HUES6 (cell line): ENCODE measurements around the gene TNS3.
"Not testable (repeated sequence)": the region's sequence is repeated elsewhere in the genome, so short reads cannot be mapped to it uniquely, and the experiment has no call there.

Experiments
- H3K27ac ChIP-seq: 2 replicates; pipeline ENCODE4 v1.7.0; 2013; ENCODE audit warnings: low read depth, mild to moderate bottlenecking, low read length, inconsistent platforms
- H3K27me3 ChIP-seq: 2 replicates; pipeline ENCODE4 v1.6.1; 2013; ENCODE audit warnings: low read length; ENCODE audit not compliant: control insufficient read depth, insufficient read depth
- H3K36me3 ChIP-seq: 2 replicates; pipeline ENCODE4 v1.6.1; 2013; ENCODE audit warnings: low read length; ENCODE audit not compliant: control insufficient read depth, insufficient read depth
- H3K4me1 ChIP-seq: 2 replicates; pipeline ENCODE4 v1.6.1; 2013; ENCODE audit warnings: low read length; ENCODE audit not compliant: control insufficient read depth, insufficient read depth
- H3K4me3 ChIP-seq: 2 replicates; pipeline ENCODE4 v1.5.1; 2013; ENCODE audit warnings: low read depth, low read length
- H3K9ac ChIP-seq: one replicate; pipeline ENCODE4 v1.6.1; 2013; ENCODE audit warnings: mild to moderate bottlenecking, low read length
- H3K9me3 ChIP-seq: 2 replicates; pipeline ENCODE4 v1.6.1; 2013; ENCODE audit warnings: low read depth, low read length; ENCODE audit not compliant: control insufficient read depth, insufficient read depth

Gene TNS3

DNA sequence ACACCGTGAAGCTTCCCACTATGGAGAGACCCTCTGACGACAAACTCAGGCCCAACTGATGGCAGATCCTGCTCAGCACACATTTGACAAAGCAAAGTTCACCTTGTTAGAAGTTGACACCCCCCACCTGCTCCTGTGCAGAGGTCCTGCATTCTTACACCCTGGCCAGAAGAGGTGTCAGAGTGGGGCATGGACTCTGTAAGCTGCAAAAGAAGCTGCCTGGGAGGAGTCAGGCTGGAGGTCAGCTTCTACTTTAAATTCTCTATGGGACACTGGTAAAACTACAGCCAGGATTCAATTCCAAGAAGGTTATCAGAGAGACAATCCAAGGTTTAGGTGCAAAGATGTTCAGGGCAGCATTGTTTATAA lies 20.0 kb upstream of the TNS3 start:
- H3K9ac ChIP-seq: no peak overlapping the region

DNA sequence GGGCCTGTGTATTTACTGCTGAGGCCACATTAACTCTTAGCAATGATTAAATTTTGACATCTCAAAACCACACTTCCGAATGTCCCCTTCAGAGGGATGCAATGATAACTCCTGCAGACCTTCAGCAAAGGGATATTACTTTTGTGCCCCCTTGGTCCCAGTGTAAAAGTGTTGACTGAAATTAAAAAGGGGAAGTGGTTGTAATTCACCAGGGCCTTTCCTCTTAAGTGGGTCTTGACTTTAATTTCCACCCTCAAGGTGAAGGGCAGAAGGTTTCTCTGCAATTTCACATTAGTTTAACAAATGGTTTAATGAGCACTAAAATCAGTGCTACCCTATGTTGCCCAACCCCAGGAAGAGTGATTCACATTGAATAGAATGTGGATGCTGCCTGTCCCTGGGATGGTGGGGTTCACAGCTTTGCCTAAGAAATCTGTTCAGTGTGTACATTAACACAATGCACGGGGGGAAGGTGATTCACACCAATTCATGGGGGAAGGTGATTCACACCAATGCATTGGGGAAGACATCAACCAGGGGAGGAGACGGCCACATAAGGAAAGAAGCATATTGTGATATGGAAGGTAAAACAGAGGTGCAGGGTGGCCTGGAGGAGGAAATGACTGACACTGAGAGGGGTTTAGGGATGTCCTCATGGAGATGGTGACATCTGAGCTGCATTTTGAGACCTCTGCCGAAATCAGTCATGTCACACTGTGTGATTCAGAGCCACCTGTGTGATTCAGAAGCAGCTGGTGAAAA lies 19.4 kb upstream of the TNS3 start:
- Histone ChIP-seq H3K4me1 (no peaks in the 10 kb centered on the region; the same call in 1 of the 2 replicates), H3K9ac (no peak overlapping the region), H3K4me3 (no peak overlapping the region), H3K36me3 (no peaks in the 10 kb centered on the region), H3K27me3 (no peaks in the 10 kb centered on the region), H3K27ac (no peak overlapping the region), H3K9me3 (peaks cover 14% of the 10 kb centered on the region; the same call in 1 of the 2 replicates)

More for the DNA sequence above, 20.0 kb upstream of the TNS3 start:
- no peak overlapping the region for H3K4me3 ChIP-seq
- H3K27me3 ChIP-seq: no peaks in the 10 kb centered on the region
- peaks cover 11% of the 10 kb centered on the region; the same call in 1 of the 2 replicates for H3K9me3 ChIP-seq
- H3K4me1 ChIP-seq: no peaks in the 10 kb centered on the region; the same call in 1 of the 2 replicates
- no peaks in the 10 kb centered on the region for H3K36me3 ChIP-seq
- no peak overlapping the region for H3K27ac ChIP-seq

DNA sequence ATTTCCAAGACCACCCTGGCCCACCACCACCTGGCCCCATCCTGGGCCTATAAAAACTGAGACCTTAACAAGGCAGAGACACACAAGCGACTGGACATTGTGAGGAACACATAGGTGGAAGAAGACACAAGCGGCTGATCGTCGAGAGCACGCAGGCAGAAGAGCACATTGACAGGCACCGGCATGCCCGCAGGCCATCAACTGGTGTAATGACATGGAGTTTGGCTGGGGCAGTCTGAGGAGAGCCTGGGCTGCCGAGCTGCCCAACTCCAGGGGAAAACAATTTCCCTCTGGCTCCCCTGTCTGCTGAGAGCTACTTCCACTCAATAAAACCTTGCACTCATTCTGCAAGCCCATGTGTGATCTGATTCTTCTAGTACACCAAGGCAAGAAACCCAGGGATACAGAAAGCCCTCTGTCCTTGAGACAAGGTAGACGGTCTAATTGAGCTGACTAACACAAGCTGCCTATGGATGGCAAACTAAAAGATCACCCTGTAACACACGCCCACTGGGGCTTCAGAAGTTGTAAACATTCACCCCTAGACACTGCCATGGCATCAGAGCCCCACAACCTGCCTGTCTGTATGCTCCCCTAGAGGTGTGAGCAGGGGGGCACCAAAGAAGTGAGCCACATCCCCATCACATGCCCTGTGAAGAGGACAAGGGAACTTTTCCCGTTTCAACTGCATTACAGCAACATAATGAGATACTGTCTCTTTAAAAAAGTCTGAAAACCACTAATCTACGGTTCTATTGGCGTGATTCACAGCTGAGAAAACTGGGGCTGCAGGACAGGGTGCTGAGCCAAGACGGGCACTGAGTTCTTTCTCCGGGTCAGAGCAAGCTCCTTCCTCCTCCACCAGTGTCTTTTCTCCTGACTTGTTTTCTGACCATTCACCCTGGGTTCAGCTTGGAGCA lies 18.5 kb upstream of the TNS3 start:
- Histone ChIP-seq H3K4me3 (no peak overlapping the region), H3K36me3 (no peaks in the 10 kb centered on the region), H3K9ac (no peak overlapping the region), H3K27me3 (no peaks in the 10 kb centered on the region), H3K27ac (no peak overlapping the region), H3K9me3 (peaks cover 14% of the 10 kb centered on the region; the same call in 1 of the 2 replicates), H3K4me1 (no peaks in the 10 kb centered on the region; the same call in 1 of the 2 replicates)

DNA sequence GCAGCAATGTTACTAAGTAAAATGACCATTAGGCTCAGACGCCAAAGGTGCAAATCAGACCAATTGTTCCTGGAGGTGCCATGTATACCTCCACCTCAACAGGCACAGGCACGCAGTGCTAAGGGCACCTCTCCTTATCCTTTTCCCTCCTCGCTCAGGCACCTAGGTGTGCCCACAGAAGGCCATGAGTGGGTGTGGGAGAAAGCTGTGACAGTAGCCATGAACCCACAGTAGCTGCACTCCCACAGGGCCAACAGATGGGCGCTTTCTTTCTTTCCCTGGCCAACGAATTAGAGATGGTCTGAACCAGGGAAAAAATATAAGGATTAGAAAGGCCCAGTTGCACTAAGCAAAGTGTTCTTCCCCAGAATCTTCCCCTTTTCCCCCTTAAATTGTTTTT lies 15.5 kb upstream of the TNS3 start:
- no peaks in the 10 kb centered on the region for H3K36me3 ChIP-seq
- peaks cover 17% of the 10 kb centered on the region; the same call in 1 of the 2 replicates for H3K9me3 ChIP-seq
- H3K4me3 ChIP-seq: no peak overlapping the region
- H3K4me1 ChIP-seq: peaks cover 4% of the 10 kb centered on the region
- no peak overlapping the region for H3K9ac ChIP-seq
- no peaks in the 10 kb centered on the region for H3K27me3 ChIP-seq
- no peak overlapping the region for H3K27ac ChIP-seq

DNA sequence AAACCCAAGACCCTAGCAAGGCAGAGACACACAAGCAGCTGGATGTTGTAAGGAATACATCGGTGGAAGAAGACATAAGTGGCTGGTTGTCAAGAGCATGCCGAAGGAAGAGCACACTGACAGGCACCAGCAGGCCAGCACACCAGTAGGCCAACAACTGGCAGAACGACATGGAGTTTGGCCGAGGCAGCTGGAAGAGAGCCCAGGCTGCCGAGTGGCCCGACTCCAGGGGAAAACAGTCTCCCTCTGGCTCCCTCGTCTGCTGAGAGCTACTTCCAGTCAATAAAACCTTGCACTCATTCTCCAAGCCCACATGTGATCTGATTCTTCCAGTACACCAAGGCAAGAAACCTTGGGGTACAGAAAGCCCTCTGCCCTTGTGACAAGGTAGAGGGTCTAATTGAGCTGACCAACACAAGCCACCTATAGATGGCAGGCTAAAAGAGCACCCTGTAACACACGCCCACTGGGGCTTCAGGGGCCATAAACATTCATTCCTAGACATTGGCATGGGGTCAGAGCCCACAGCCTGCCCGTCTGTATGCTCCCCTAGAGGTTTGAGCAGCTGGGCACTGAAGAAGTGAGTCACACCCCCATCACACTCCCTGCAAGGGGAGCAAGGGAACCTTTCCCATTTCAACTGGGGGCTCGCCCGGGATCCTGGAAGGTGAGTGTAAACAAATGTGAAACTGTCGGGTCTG lies 14.7 kb upstream of the TNS3 start:
- no peaks in the 10 kb centered on the region for H3K36me3 ChIP-seq
- peaks cover 17% of the 10 kb centered on the region; the same call in 1 of the 2 replicates for H3K9me3 ChIP-seq
- H3K4me3 ChIP-seq: no peak overlapping the region
- no peak overlapping the region for H3K27ac ChIP-seq
- no peaks in the 10 kb centered on the region for H3K27me3 ChIP-seq
- H3K4me1 ChIP-seq: peaks cover 11% of the 10 kb centered on the region
- H3K9ac ChIP-seq: no peak overlapping the region

DNA sequence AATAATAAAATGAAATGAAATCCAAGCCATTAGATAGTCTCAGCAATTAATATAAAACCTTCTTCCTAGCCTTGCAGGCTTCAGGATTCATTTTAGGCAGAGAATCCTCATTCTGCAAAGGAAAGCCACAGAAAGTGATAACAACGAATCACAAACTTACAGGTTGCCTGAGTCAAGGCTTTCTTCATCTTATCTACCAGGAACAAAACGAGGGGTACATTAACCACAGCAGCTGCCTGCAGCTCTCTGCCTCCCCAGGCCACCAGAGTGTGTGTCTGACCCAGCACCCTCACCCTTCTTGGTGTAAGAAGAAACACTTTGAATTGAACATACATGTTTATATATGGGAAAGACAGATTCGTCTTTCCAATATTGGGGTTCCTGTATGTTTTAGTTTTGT lies 12.5 kb upstream of the TNS3 start:
- Histone ChIP-seq H3K36me3 (no peaks in the 10 kb centered on the region), H3K4me3 (no peak overlapping the region), H3K27ac (no peak overlapping the region), H3K9me3 (peaks cover 11% of the 10 kb centered on the region; the same call in 1 of the 2 replicates), H3K4me1 (peaks cover 20% of the 10 kb centered on the region), H3K9ac (no peak overlapping the region), H3K27me3 (no peaks in the 10 kb centered on the region)

DNA sequence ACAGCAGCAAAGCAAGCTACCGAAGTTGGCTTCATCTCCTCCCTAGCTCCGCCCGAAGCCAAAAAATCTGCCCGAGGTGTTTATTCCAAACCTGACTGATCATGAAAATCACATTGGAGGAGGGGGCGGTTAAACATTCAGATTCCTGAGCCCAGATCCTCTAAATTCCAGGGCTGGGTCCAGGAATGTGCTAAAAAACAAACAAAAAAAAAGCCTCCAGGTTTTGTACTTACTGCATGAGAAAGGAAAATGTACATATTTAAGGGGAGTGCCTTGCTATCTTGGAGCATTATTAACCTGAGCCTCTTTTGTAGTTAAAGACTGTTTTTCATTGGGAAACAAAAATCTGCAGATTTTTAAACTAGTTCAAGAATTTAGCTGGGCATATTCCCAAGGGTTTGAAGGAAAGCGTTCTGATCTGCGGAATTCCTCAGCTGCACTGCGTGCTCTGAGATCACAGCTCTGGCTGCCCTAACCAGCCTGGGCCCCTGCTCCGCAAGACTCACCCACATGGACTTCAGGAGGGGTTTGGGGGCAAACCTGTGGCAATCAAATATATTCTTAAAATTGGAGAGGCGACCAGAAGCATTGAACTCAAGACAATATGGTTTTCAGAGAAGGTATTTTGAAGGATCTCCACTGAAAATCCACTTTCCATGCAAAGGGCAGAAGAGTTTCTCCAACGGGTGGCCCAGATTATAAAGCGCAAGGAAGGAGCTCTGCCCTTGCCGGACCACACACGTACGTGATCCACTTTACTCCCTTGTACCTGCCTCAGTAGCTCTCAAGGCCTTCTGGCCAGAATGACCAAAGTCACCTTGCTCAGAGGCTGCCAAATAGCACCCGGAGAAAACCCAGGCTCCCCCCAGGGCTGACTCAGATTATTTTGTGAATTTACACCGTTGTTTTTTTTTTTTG lies 10.0 kb upstream of the TNS3 start:
- H3K9me3 ChIP-seq: peaks cover 6% of the 10 kb centered on the region; the same call in 1 of the 2 replicates
- no peaks in the 10 kb centered on the region for H3K27me3 ChIP-seq
- peak overlapping the region; percentile 18 for H3K9ac ChIP-seq
- H3K36me3 ChIP-seq: no peaks in the 10 kb centered on the region
- no peak overlapping the region for H3K4me3 ChIP-seq
- H3K4me1 ChIP-seq: peaks cover 23% of the 10 kb centered on the region
- H3K27ac ChIP-seq: peak overlapping the region; percentile 77; the same call in 1 of the 2 replicates

DNA sequence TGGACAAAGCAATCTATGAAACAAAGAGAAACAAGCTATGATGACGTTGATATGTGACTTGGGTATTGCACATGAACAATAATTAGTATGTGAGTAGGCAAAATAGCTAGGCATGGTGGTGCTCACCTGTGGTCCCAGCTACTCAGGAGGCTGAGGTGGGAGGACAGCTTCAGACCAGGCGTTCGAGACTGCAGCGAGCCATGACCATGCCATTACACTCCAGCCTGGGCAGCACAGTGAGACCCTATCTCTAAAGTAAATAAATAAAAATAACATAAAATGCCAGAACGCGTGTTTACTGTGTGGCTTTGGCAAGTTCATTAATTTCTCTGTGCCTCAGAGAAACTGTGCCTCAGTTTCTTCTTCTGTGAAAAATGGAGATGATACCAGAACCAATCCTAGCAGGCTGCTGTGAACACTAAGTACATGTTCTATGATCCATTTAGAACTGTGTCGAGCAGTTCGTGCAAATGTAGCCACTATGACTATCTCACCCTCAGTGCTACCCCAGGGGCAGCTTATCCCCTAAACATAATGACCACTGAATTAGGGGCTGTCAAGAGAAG lies 9.3 kb upstream of the TNS3 start:
- H3K9me3 ChIP-seq: 0 out of 2 replicates have a peak, but pooled peaks cover 2% of the 10 kb centered on the region
- no peaks in the 10 kb centered on the region for H3K27me3 ChIP-seq
- H3K4me1 ChIP-seq: peaks cover 25% of the 10 kb centered on the region
- no peaks in the 10 kb centered on the region for H3K36me3 ChIP-seq
- no peak overlapping the region for H3K9ac ChIP-seq
- peak overlapping the region; percentile 77; the same call in 1 of the 2 replicates for H3K27ac ChIP-seq
- no peak overlapping the region for H3K4me3 ChIP-seq

DNA sequence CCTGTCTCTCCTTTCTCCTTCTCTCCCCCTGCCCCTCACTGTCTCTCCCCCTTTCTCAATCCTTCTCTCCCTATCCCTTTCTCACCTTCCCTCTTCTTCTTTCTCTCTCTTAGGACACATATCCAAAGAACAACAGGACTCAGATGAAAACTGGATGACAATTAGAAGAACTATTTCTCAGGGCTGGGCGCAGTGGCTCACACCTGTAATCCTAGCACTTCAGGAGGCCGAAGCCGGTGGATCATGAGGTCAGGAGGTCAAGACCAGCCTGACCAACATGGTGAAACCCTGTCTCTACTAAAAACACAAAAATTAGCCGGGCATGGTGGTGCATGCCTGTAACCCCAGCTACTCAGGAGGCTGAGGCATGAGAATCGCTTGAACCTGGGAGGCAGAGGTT lies 8.3 kb upstream of the TNS3 start:
- H3K9ac ChIP-seq, H3K27ac ChIP-seq, H3K36me3 ChIP-seq, H3K27me3 ChIP-seq, H3K4me3 ChIP-seq, H3K9me3 ChIP-seq: not testable (repeated sequence)
- peaks cover 25% of the 10 kb centered on the region for H3K4me1 ChIP-seq
